ENCODE results near the gene CTRB1.

Gene CTRB1

DNA sequence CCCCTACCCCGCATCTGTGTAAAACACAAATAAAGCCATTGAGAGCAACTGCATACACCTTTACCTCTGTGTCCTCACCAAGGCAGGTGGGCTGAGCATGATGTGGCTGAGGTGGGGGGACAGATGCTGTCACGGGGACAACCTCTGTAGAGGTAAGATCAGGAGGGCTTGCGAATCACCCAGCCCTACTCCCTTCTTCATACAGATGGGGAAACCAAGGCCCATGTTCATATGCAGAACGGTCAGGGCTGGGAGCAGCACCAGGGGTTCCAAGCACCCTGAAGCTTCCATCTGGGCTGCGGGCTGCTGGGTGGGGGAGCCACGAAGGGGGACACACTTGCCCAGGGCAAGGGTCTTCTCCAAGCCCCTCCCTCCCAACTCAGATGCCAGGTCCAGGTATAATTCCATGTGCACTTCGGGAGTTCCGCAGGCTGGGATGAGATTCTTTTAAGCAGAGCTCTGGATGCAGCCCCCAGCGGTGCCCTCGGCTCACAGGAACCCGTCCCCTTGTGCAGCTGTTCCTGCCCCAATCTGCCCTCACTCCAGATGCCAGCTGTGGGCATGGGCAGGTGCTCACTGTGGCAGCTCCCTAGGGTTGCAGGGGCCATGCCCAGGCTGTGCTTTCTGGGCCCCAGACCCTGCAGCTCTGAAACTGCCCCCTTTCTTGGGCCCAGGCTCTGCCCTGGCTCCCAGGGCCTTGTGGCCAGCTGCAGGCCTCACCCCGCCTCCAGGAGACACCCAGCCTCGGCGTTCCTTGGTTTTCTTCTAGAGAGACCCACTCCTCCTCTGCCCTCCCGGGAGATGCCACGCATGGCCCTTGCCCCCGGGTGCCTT is 9.6 kb downstream of the CTRB1 start:
- H3K27me3 ChIP-seq = peaks cover 6% of the 10 kb centered on the region
- TF ChIP-seq, protein P1, sequence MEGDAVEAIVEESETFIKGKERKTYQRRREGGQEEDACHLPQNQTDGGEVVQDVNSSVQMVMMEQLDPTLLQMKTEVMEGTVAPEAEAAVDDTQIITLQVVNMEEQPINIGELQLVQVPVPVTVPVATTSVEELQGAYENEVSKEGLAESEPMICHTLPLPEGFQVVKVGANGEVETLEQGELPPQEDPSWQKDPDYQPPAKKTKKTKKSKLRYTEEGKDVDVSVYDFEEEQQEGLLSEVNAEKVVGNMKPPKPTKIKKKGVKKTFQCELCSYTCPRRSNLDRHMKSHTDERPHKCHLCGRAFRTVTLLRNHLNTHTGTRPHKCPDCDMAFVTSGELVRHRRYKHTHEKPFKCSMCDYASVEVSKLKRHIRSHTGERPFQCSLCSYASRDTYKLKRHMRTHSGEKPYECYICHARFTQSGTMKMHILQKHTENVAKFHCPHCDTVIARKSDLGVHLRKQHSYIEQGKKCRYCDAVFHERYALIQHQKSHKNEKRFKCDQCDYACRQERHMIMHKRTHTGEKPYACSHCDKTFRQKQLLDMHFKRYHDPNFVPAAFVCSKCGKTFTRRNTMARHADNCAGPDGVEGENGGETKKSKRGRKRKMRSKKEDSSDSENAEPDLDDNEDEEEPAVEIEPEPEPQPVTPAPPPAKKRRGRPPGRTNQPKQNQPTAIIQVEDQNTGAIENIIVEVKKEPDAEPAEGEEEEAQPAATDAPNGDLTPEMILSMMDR (IDR thresholded peaks at IDR 0.05; ENCODE audit: low read depth, low read length) = no peak
- DNase-seq = no peak

DNA sequence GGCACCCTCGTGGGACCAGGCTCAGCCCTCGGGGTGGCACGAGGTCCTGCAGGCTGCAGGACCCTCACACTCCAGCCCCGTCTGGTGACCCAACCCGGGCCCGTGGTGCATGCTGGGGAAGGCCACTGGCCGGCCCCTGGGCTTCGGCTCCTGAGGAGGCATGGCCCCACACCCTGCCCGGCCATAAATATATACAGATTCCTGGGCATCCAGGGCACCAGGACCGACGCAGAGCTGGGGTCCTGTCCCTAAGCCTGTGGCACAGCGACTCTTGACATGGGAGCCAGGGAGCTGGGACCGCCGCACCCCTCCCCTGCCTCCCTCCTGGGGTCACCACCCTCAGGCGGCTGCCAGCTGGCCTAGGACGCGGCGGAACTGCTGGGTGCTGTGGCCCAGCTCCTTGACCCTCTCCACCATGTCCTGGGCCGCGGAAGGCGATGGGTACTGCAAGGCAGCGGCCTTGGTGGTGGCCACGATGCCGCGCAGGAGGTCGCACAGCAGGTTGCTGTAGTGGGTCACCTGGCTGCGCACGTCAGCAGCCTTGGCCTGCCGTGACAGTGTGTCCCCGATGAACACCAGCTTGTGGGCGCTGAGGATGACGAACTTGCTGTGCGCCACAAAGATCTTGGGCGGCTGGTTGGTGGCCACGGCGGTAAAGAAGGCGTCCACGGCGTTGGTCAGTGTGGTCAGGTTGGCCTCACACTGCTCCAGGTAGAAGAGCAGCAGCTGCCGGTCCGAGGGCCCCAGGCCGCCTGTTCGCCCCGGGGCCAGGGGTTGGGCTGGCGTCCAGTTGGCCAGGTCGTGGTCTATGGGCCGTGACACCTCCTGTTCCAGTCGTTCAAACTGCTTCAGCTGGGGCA is 10.6 kb downstream of the CTRB1 start:
- H3K36me3 ChIP-seq = peaks cover 32% of the 10 kb centered on the region

More for the DNA sequence above, 9.6 kb downstream of the CTRB1 start:
- Histone ChIP-seq H3K36me3 (peaks cover 24% of the 10 kb centered on the region), H3K4me3 (ENCODE audit: low read depth, low read length) (no peak overlapping the region), H3K4me1 (no peaks in the 10 kb centered on the region), H3K9me3 (no peaks in the 10 kb centered on the region)

DNA sequence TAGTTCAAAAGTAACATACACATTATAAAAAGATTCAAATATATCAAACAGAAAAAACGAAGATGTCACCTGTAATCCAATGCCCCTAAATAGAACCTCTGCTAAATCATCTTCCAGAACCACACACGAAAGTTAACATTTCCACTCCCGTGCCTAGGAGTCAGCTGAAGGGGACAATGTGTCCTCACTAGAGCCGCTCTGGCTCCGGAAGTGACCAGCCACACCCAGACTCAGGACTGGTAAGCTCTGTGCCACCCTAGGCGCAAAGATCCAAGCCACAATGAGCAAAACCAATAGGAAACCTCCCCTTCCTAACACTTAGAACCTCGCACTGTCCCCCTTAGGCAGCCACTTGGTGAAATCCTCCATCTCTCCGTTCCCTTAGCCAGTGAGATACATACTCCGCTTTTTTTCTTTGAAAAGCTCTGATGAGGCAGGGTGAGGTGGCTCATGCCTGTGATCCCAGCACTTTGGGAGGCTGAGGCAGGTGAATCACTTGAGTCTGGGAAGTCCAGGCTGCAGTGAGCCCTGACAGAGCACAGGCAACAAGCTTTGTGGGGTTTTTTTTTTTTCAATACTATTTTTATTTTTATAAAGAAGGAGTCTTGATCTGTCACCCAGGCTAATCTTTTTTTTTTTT is 11.8 kb downstream of the CTRB1 start:
- TF ChIP-seq, protein P1 (IDR thresholded peaks at IDR 0.05; ENCODE audit: low read depth, low read length) = no peak
- Histone ChIP-seq H3K9me3 (no peaks in the 10 kb centered on the region), H3K4me3 (ENCODE audit: low read depth, low read length) (no peak overlapping the region), H3K27me3 (no peaks in the 10 kb centered on the region), H3K4me1 (peaks cover 5% of the 10 kb centered on the region), H3K36me3 (peaks cover 41% of the 10 kb centered on the region)
- DNase-seq = no peak

More for the DNA sequence above, 10.6 kb downstream of the CTRB1 start:
- no peak for DNase-seq
- no peaks in the 10 kb centered on the region for H3K9me3 ChIP-seq
- H3K4me1 ChIP-seq = peaks cover 5% of the 10 kb centered on the region
- H3K4me3 ChIP-seq (ENCODE audit: low read depth, low read length) = no peak overlapping the region
- TF ChIP-seq, protein P1 (IDR thresholded peaks at IDR 0.05; ENCODE audit: low read depth, low read length) = no peak
- H3K27me3 ChIP-seq = peaks cover 3% of the 10 kb centered on the region; the same call in 1 of the 2 replicates

DNA sequence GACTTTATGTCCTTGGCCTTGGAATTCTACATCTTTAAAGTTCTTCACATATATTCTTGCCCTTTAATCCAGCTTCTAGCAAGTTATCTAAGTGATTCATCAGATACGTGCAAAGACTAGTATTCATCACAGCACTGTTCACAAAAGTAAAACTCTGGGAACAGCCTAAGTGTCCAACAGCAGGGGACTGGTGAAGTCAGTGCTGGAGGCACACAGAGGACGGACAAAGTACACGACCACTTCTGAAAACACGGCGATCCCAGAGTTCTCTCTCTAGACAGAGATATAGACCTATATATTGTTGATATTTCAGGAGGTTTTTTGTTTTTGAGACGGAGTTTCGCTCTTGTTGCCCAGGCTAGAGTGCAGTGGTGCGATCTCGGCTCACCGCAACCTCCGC is 12.8 kb downstream of the CTRB1 start:
- Histone ChIP-seq H3K9me3 (no peaks in the 10 kb centered on the region), H3K4me1 (peaks cover 5% of the 10 kb centered on the region), H3K36me3 (peaks cover 43% of the 10 kb centered on the region), H3K4me3 (ENCODE audit: low read depth, low read length) (no peak overlapping the region), H3K27me3 (no peaks in the 10 kb centered on the region)
- DNase-seq = no peak
- TF ChIP-seq, protein P1 (IDR thresholded peaks at IDR 0.05; ENCODE audit: low read depth, low read length) = no peak

DNA sequence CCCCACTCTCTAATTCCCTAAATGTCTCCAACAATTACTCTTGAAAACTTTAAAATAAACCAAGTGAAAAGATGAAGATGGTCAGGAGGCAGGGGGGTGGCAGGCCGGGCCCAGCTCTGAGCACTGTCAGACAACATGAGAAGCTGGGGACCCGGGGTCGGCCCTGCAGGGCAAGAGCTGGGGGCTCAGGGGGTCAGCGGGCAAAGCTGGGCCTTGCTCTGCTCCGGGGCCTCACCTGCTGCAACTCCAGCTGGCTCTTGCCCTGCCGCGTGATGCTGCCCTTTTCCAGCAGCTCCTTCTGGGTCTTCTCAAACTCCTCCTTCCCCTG is 14.8 kb downstream of the CTRB1 start:
- H3K4me1 ChIP-seq = peaks cover 9% of the 10 kb centered on the region
- peaks cover 46% of the 10 kb centered on the region for H3K36me3 ChIP-seq
- H3K9me3 ChIP-seq = no peaks in the 10 kb centered on the region
- H3K27me3 ChIP-seq = no peaks in the 10 kb centered on the region
- DNase-seq = no peak
- TF ChIP-seq, protein P1 (IDR thresholded peaks at IDR 0.05; ENCODE audit: low read depth, low read length) = no peak
- H3K4me3 ChIP-seq (ENCODE audit: low read depth, low read length) = no peak overlapping the region

Data from BE2C (cell line).